RPMI8226 (cell line): Measurements from ENCODE around the gene PLCH2.

Experiments used
- DNase-seq: peaks from one replicate; pipeline ENCODE4 v3.0.0-alpha.2; 2015

PLCH2 gene

GRCh38 chr1:2517966-2518365 is 41.9 kb downstream of the PLCH2 start:
- no peak for DNase-seq

- DNase-seq = no peak
Measured at GRCh38 chr1:2518528-2518927, 42.4 kb downstream of the PLCH2 start.

GRCh38 chr1:2519029-2519685 is 43.1 kb downstream of the PLCH2 start:
- no peak for DNase-seq

- no peak for DNase-seq
Measured at GRCh38 chr1:2519729-2520128, 43.6 kb downstream of the PLCH2 start.

GRCh38 chr1:2520206-2520605 is 44.1 kb downstream of the PLCH2 start:
- DNase-seq = no peak

GRCh38 chr1:2520806-2521205 is 44.7 kb downstream of the PLCH2 start:
- DNase-seq = no peak

GRCh38 chr1:2522230-2522629 is 46.1 kb downstream of the PLCH2 start:
- no peak for DNase-seq

- no peak for DNase-seq
Measured at GRCh38 chr1:2523191-2523890, 47.3 kb downstream of the PLCH2 start.

- no peak for DNase-seq
Measured at GRCh38 chr1:2523891-2524609, 48.0 kb downstream of the PLCH2 start.

- no peak for DNase-seq
Measured at GRCh38 chr1:2525572-2525919, 49.5 kb downstream of the PLCH2 start.

- peak; percentile 98 for DNase-seq
Measured at GRCh38 chr1:2525920-2526823, 50.1 kb downstream of the PLCH2 start, which contains the start of gene PANK4. PANK4 (minus strand) TSS chr1:2526596; CDS start chr1:2526587, 9 bp downstream.

- DNase-seq = peak; percentile 59
Measured at GRCh38 chr1:2526824-2527555, 50.9 kb downstream of the PLCH2 start.

GRCh38 chr1:2527556-2527860 is 51.4 kb downstream of the PLCH2 start:
- no peak for DNase-seq

GRCh38 chr1:2528016-2528415 is 51.9 kb downstream of the PLCH2 start:
- DNase-seq = no peak

- no peak for DNase-seq
Measured at GRCh38 chr1:2528611-2528965, 52.5 kb downstream of the PLCH2 start.

- peak; percentile 67 for DNase-seq
Measured at GRCh38 chr1:2528966-2529783, 53.1 kb downstream of the PLCH2 start.

GRCh38 chr1:2529784-2530512 is 53.9 kb downstream of the PLCH2 start, which contains the start of gene HES5:
HES5 (minus strand) TSS chr1:2530263; CDS start chr1:2530164, 99 bp downstream.
- peak; percentile 24 for DNase-seq

- peak; percentile 82 for DNase-seq
Measured at GRCh38 chr1:2530513-2531361, 54.6 kb downstream of the PLCH2 start.

GRCh38 chr1:2532485-2533160 is 56.5 kb downstream of the PLCH2 start:
- DNase-seq = no peak
